ENCODE data around the gene CCDC60. TPM values are rescaled to one million over a fixed set of nuclear protein-coding genes. Genes with fewer than 3 reads are reported as not detected.

Gene CCDC60
- total RNA-seq, 4 donors from 2014 or later = not detected

DNA sequence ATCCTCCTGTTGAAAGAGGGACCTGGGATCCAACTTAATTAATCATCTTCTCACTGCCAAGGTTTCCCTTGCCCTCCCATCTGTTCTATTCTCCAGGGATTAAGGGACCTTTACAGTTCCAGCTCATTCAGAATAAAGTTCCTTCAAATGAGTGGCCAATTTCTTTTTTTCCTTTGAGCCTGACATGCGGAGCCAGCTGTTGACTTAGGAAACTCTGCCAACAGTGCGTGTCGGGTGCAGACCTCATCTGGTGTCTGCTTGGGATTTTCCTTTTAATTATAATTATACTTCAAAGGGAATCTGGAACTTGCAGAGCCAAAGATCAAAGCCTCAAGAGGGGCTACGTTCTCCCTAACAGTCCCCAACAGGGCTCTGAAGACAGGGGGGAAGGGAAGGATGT is 64.8 kb downstream of the CCDC60 start:
- TF ChIP-seq CTCF (IDR thresholded peaks at IDR 0.05; ENCODE audit: low read depth) = no peak

DNA sequence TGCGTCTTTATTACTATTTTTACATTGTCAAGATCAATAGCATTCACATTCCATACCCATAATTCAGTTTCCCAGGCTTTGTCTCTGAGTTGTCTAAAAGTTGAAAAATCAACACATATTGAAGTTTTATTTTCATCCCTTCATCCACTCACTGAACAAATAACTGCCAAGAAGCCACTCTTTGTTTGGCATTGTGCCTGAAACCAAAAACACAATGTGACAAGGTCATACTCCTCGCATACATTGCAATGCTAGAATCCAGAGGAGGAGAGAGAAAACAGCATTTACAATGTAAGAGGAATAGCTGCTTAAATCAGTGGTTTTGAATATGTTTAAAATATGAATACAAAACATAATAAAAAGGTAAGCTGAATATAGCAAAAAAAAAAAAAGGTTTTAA is 71.8 kb downstream of the CCDC60 start:
- no peak for TF ChIP-seq CTCF (IDR thresholded peaks at IDR 0.05; ENCODE audit: low read depth)

GRCh38 chr12:119406811-119407210 is 72.3 kb downstream of the CCDC60 start:
- no peak for TF ChIP-seq CTCF (IDR thresholded peaks at IDR 0.05; ENCODE audit: low read depth)

DNA sequence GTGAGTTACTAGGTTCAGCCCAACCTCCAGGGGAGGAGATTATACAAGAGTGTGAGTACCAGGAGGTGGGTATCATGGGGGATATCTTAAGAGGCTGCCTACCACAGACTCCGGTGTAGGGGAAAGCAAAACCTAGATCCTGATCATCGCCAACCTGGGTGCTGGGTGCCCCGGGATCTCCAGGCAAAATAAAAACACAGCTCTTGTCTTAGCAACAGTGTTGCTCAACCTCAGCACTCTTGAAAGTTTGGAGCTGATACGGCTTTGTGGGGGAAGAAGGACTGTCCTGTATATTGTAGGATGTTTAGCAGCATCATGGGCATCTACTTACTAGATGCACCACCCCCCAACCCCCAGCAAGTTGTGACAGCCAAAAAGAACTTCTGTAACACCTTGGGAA is 74.5 kb downstream of the CCDC60 start:
- no peak for TF ChIP-seq CTCF (IDR thresholded peaks at IDR 0.05; ENCODE audit: low read depth)

GRCh38 chr12:119410396-119410795 is 75.9 kb downstream of the CCDC60 start:
- no peak for TF ChIP-seq CTCF (IDR thresholded peaks at IDR 0.05; ENCODE audit: low read depth)

- TF ChIP-seq CTCF (IDR thresholded peaks at IDR 0.05; ENCODE audit: low read depth) = no peak
Measured at GRCh38 chr12:119412306-119412705, 77.8 kb downstream of the CCDC60 start.

- no peak for TF ChIP-seq CTCF (IDR thresholded peaks at IDR 0.05; ENCODE audit: low read depth)
Measured at GRCh38 chr12:119412811-119413794, 78.6 kb downstream of the CCDC60 start.
